Epithelial cell of proximal tubule (primary cell): ENCODE results near the gene ST6GALNAC1. TPM values are rescaled to one million over a fixed set of nuclear protein-coding genes. Genes with fewer than 3 reads are reported as not detected.

Experiments used
- total RNA-seq: library from RNA; depleted of rRNA; stranded (reverse); fragments of >200 nt; gene quantifications from 2 replicates; pipeline ENCODE4 v1.2.3, GENCODE V29; 2015

Gene ST6GALNAC1
- total RNA-seq, 1 donor from 2014 or later = 0.52 TPM

Other genes with a start within 250 kb of the ST6GALNAC1 start
- 15.6 and 23.6 TPM in 2 replicates for gene UBE2O, start 190.6 kb downstream of the ST6GALNAC1 start, total RNA-seq
- gene AANAT, start 176.2 kb downstream of the ST6GALNAC1 start, total RNA-seq = not detected in 2 replicates
- 35.2 and 101 TPM in 2 replicates for gene RHBDF2, start 142.3 kb downstream of the ST6GALNAC1 start, total RNA-seq
- gene CYGB, start 106.0 kb downstream of the ST6GALNAC1 start, total RNA-seq = 10.2 and 49.9 TPM in 2 replicates
- gene PRCD, start 103.7 kb downstream of the ST6GALNAC1 start, total RNA-seq = 0.22 and 5.8 TPM in 2 replicates
- gene ST6GALNAC2, start 57.9 kb downstream of the ST6GALNAC1 start, total RNA-seq = 1.4 and 2.9 TPM in 2 replicates
- gene MXRA7, start 67.2 kb upstream of the ST6GALNAC1 start, total RNA-seq = 147 and 167 TPM in 2 replicates
- gene JMJD6, start 82.8 kb upstream of the ST6GALNAC1 start, total RNA-seq = 30.2 and 41.2 TPM in 2 replicates
- gene METTL23, start 83.1 kb upstream of the ST6GALNAC1 start, total RNA-seq = 30.0 and 34.7 TPM in 2 replicates
- 275 and 497 TPM in 2 replicates for gene SRSF2, start 93.6 kb upstream of the ST6GALNAC1 start, total RNA-seq
- gene MFSD11, start 94.4 kb upstream of the ST6GALNAC1 start, total RNA-seq = 12.4 and 13.5 TPM in 2 replicates
- 1.7 and 7.5 TPM in 2 replicates for gene MGAT5B, start 224.6 kb upstream of the ST6GALNAC1 start, total RNA-seq